Measurements from ENCODE around the gene OR8D2.

DNA sequence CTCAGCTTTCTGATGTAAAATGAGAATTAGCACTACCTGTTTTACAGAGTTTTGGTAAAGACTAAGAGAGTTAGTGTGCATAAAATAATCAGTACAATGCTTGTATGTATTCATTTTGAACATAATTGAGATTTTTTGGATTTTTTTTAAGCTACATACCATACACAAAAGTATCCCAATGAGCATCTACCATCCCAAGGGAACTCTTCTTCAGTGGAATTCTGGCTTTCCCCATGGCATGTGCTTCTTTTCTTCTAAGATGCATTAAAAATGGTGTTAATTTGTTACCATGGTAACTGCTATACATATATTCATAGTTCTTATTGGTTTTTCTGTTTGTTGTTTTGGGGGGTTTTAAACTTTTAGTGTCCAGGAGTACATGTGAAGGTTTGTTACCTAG is 24.0 kb downstream of the OR8D2 start:
- TF ChIP-seq, protein P1, sequence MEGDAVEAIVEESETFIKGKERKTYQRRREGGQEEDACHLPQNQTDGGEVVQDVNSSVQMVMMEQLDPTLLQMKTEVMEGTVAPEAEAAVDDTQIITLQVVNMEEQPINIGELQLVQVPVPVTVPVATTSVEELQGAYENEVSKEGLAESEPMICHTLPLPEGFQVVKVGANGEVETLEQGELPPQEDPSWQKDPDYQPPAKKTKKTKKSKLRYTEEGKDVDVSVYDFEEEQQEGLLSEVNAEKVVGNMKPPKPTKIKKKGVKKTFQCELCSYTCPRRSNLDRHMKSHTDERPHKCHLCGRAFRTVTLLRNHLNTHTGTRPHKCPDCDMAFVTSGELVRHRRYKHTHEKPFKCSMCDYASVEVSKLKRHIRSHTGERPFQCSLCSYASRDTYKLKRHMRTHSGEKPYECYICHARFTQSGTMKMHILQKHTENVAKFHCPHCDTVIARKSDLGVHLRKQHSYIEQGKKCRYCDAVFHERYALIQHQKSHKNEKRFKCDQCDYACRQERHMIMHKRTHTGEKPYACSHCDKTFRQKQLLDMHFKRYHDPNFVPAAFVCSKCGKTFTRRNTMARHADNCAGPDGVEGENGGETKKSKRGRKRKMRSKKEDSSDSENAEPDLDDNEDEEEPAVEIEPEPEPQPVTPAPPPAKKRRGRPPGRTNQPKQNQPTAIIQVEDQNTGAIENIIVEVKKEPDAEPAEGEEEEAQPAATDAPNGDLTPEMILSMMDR (IDR thresholded peaks at IDR 0.05): no peak
- TF ChIP-seq POLR2A (IDR thresholded peaks at IDR 0.05): no peak

Measured in Peyer's patch (tissue), 4 donors.